Nephron progenitor cell (in vitro differentiated cells): Measurements from ENCODE around the gene PTRH1.

Experiments used
- DNase-seq: peaks from one replicate; pipeline ENCODE4 v3.0.0; 2021
- H3K27ac Mint-ChIP-seq: 2 replicates; pipeline ENCODE4 v1.8.0; 2021; ENCODE audit warnings: mild to moderate bottlenecking, moderate library complexity, mixed read lengths
- H3K27me3 Mint-ChIP-seq: 2 replicates; pipeline ENCODE4 v1.8.0; 2021; ENCODE audit warnings: mild to moderate bottlenecking, low read depth, mixed read lengths; ENCODE audit not compliant: poor library complexity
- H3K36me3 Mint-ChIP-seq: 2 replicates; pipeline ENCODE4 v1.8.0; 2021; ENCODE audit warnings: low read depth, mixed read lengths
- H3K4me1 Mint-ChIP-seq: 2 replicates; pipeline ENCODE4 v1.8.0; 2021; ENCODE audit warnings: mixed read lengths
- H3K4me3 Mint-ChIP-seq: 2 replicates; pipeline ENCODE4 v1.8.0; 2021; ENCODE audit warnings: mild to moderate bottlenecking, moderate library complexity, mixed read lengths
- H3K9me3 Mint-ChIP-seq: 2 replicates; pipeline ENCODE4 v1.8.0; 2021; ENCODE audit warnings: mild to moderate bottlenecking, moderate library complexity, mixed read lengths
- CTCF ChIP-seq: fragments of 200-600 bp; sonication (generic); IDR thresholded peaks from 2 replicates; pipeline ENCODE4 v1.5.0; 2021; ENCODE audit warnings: antibody characterized with exemption

PTRH1 gene

DNA sequence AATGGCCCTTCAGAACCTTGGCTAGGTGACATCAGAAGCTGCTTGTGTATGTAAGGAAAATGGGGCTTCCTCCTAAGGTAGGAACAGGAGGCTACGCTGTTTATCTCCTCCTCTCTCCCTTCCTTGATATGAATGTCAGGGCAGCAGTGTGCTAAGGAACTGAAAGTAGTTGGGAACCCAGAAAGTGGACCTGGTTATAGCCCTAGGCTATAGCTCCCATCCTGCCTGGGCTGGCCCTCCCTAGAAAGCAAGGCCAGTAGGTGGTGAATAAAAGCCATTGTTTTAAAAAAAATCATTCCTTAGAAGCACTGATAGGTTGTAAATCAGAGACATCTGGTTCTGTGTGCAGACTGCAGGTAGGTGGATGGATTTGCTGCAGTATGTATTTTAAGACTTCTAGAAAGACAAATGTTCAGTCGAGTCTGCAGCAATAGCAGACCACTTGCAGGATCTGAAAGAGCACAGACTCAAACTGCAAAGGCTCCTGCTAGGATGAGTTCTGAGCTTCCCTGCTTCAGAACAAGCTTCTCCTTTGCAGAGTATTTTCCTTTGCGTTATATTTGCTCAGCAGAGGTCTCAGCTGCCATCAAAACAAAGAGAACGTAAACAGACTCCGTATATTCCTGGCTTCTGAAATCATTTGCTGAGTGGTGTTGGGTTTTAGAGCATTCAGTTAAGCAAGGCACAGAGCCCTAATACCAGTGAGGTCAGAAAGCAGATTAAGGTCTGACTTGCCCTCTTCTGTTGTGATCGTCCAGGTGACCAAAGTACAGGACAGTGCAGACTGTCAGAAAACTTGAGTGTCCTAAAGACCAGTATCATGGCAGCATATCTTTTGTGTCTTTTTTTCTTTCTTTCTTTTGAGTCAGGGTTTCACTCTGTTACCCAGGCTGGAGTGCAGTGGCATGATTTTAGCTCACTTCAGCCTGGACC lies 28.7 kb downstream of the PTRH1 start:
- Mint-ChIP-seq H3K4me3 (no peak overlapping the region), H3K36me3 (peaks cover 58% of the 10 kb centered on the region), H3K4me1 (peaks cover 3% of the 10 kb centered on the region), H3K27me3 (peaks cover 7% of the 10 kb centered on the region), H3K9me3 (peaks cover 7% of the 10 kb centered on the region), H3K27ac (no peak overlapping the region)
- no peak for DNase-seq
- no peak for TF ChIP-seq CTCF

DNA sequence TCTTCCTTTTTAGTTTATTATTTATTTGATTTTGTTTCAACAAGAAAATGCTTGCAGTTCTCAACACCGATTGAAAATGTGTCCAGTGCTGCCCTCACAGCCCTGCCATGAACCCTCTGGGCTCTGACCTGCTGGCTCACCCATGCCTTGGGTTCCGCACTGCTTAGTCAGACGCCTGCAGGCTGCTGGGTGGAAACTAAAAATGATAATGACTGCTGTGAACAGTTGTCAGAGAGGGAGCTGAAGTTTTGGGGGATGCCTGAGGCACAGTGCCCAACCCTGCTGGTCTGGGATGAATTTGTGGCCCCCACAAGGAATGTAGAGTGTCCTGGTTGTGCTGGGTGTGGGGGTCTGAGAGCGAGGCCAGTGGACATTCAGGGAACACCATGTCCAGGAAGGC lies 30.9 kb downstream of the PTRH1 start:
- DNase-seq = no peak
- H3K27ac Mint-ChIP-seq = peak overlapping the region; percentile 70
- H3K9me3 Mint-ChIP-seq = no peaks in the 10 kb centered on the region
- peaks cover 6% of the 10 kb centered on the region for H3K4me1 Mint-ChIP-seq
- peaks cover 7% of the 10 kb centered on the region for H3K27me3 Mint-ChIP-seq
- no peak for TF ChIP-seq CTCF
- H3K36me3 Mint-ChIP-seq = peaks cover 50% of the 10 kb centered on the region
- H3K4me3 Mint-ChIP-seq = no peak overlapping the region

GRCh38 chr9:127683723-127684122 lies 31.7 kb downstream of the PTRH1 start:
- Mint-ChIP-seq H3K4me1 (peaks cover 6% of the 10 kb centered on the region), H3K4me3 (no peak overlapping the region), H3K27me3 (peaks cover 7% of the 10 kb centered on the region), H3K27ac (peak overlapping the region; percentile 12), H3K9me3 (no peaks in the 10 kb centered on the region), H3K36me3 (peaks cover 43% of the 10 kb centered on the region)
- DNase-seq = no peak
- TF ChIP-seq CTCF = no peak

- no peak for TF ChIP-seq CTCF
- DNase-seq = no peak
- H3K27me3 Mint-ChIP-seq = peaks cover 7% of the 10 kb centered on the region
- peaks cover 6% of the 10 kb centered on the region for H3K4me1 Mint-ChIP-seq
- H3K4me3 Mint-ChIP-seq = no peak overlapping the region
- no peaks in the 10 kb centered on the region for H3K9me3 Mint-ChIP-seq
- H3K27ac Mint-ChIP-seq = no peak overlapping the region
- peaks cover 43% of the 10 kb centered on the region for H3K36me3 Mint-ChIP-seq
Measured at GRCh38 chr9:127682351-127683136, 32.9 kb downstream of the PTRH1 start.

- no peak for DNase-seq
- Mint-ChIP-seq H3K4me1 (peaks cover 6% of the 10 kb centered on the region), H3K4me3 (no peak overlapping the region), H3K27ac (peak overlapping the region; percentile 20), H3K9me3 (no peaks in the 10 kb centered on the region), H3K36me3 (peaks cover 44% of the 10 kb centered on the region), H3K27me3 (peaks cover 2% of the 10 kb centered on the region)
- no peak for TF ChIP-seq CTCF
Measured at GRCh38 chr9:127680846-127681245, 34.6 kb downstream of the PTRH1 start.
